ENCODE results near the gene RMI2.

RMI2 gene

GRCh38 chr16:11384184-11384955 is 39.1 kb downstream of the RMI2 start:
- DNase-seq (ENCODE audit: low spot score) = no peak

- DNase-seq (ENCODE audit: low spot score) = no peak
Measured at GRCh38 chr16:11384956-11385586, 39.8 kb downstream of the RMI2 start.

- DNase-seq (ENCODE audit: low spot score) = no peak
Measured at GRCh38 chr16:11386054-11386680, 40.9 kb downstream of the RMI2 start.

- no peak for DNase-seq (ENCODE audit: low spot score)
Measured at GRCh38 chr16:11386791-11387546, 41.7 kb downstream of the RMI2 start.

- no peak for DNase-seq (ENCODE audit: low spot score)
Measured at GRCh38 chr16:11389083-11389482, 43.8 kb downstream of the RMI2 start.

GRCh38 chr16:11389631-11390565 is 44.6 kb downstream of the RMI2 start:
- DNase-seq (ENCODE audit: low spot score) = no peak

- DNase-seq (ENCODE audit: low spot score) = no peak
Measured at GRCh38 chr16:11390573-11391495, 45.6 kb downstream of the RMI2 start.

GRCh38 chr16:11391576-11391975 is 46.3 kb downstream of the RMI2 start:
- no peak for DNase-seq (ENCODE audit: low spot score)

- no peak for DNase-seq (ENCODE audit: low spot score)
Measured at GRCh38 chr16:11392041-11392581, 46.9 kb downstream of the RMI2 start.

GRCh38 chr16:11393366-11393765 is 48.1 kb downstream of the RMI2 start:
- no peak for DNase-seq (ENCODE audit: low spot score)

GRCh38 chr16:11393861-11394592 is 48.8 kb downstream of the RMI2 start:
- DNase-seq (ENCODE audit: low spot score) = no peak

- no peak for DNase-seq (ENCODE audit: low spot score)
Measured at GRCh38 chr16:11394593-11394960, 49.3 kb downstream of the RMI2 start.

GRCh38 chr16:11395008-11395948 is 50.0 kb downstream of the RMI2 start:
- no peak for DNase-seq (ENCODE audit: low spot score)

GRCh38 chr16:11395949-11396240 is 50.6 kb downstream of the RMI2 start:
- DNase-seq (ENCODE audit: low spot score) = no peak

- peak; percentile 96 for DNase-seq (ENCODE audit: low spot score)
Measured at GRCh38 chr16:11396241-11397048, 51.2 kb downstream of the RMI2 start.

GRCh38 chr16:11398136-11398535 is 52.9 kb downstream of the RMI2 start:
- no peak for DNase-seq (ENCODE audit: low spot score)

- no peak for DNase-seq (ENCODE audit: low spot score)
Measured at GRCh38 chr16:11398851-11399250, 53.6 kb downstream of the RMI2 start.
